CD1c-positive myeloid dendritic cell (primary cell): Measurements from ENCODE around the gene PEX10.

Experiments
- DNase-seq: peaks from one replicate; pipeline ENCODE4 v3.0.0-alpha.2; 2016; ENCODE audit errors: extremely low spot score

Gene PEX10

GRCh38 chr1:2375246-2375922 lies 37.0 kb downstream of the PEX10 start:
- DNase-seq, result no peak

GRCh38 chr1:2374252-2375155 lies 37.9 kb downstream of the PEX10 start:
- no peak for DNase-seq

- no peak for DNase-seq
Measured at GRCh38 chr1:2373551-2374251, 38.7 kb downstream of the PEX10 start.

GRCh38 chr1:2372551-2373490 lies 39.5 kb downstream of the PEX10 start:
- DNase-seq, result no peak

GRCh38 chr1:2368053-2368744 lies 44.2 kb downstream of the PEX10 start:
- no peak for DNase-seq

GRCh38 chr1:2363847-2364513 lies 48.4 kb downstream of the PEX10 start:
- no peak for DNase-seq

- no peak for DNase-seq
Measured at GRCh38 chr1:2360588-2361364, 51.6 kb downstream of the PEX10 start.

GRCh38 chr1:2358651-2359640 lies 53.4 kb downstream of the PEX10 start:
- no peak for DNase-seq

GRCh38 chr1:2358072-2358471 lies 54.3 kb downstream of the PEX10 start:
- DNase-seq, result no peak

GRCh38 chr1:2356911-2357845 lies 55.2 kb downstream of the PEX10 start:
- DNase-seq, result no peak

GRCh38 chr1:2356401-2356800 lies 56.0 kb downstream of the PEX10 start:
- no peak for DNase-seq

GRCh38 chr1:2355373-2356261 lies 56.7 kb downstream of the PEX10 start:
- no peak for DNase-seq

- DNase-seq, result no peak
Measured at GRCh38 chr1:2354511-2355372, 57.6 kb downstream of the PEX10 start.
